Stimulated activated naive CD4-positive, alpha-beta T cell (primary cell): ENCODE data around the gene FAM118B.

Experiments used
- DNase-seq, 6 experiments: peaks; one replicate each; lab custom pipeline; 2025; lab: John Stamatoyannopoulos, UW

Gene FAM118B

DNA sequence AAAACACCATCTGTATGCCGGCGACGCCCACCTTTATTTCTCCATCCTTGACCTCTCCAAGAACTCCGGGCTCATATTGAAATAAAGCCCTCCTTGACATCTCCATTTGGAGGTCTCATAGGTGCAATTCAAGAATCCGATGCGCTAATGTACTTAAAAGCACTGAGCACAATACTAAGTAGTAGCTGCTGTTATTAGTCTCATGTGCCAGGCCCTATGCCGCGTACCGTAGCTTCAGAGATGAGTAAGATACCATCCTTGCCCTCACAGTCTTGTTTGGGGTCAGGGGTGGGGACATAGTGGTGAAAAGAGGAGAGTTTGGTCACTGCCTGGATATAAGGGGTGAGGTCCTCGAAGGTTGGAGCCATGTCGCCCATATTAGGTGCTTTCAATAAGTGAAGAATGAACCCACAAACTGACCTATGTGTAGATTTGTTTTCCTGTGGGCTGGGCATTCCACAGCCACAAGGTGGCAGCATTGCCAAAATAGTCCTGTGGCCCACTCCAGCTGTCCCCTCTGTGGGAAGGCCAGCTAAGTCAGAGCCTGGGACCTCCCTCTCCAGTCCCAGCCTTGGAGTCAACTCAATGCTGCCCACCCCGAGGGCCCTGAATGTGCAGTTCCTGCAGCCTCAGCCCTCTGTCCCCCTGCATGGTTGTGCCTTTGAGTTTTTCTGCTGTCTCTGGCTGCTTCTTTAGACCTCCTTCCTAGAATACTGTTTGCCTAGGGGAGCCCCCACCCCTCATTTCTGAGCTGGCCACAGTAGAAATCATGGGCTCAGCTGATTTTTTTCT is 98.8 kb downstream of the FAM118B start:
- peak; percentile 14 to 54 (median 23) for DNase-seq

GRCh38 chr11:126310992-126311310 is 99.4 kb downstream of the FAM118B start:
- DNase-seq, result no peak

DNA sequence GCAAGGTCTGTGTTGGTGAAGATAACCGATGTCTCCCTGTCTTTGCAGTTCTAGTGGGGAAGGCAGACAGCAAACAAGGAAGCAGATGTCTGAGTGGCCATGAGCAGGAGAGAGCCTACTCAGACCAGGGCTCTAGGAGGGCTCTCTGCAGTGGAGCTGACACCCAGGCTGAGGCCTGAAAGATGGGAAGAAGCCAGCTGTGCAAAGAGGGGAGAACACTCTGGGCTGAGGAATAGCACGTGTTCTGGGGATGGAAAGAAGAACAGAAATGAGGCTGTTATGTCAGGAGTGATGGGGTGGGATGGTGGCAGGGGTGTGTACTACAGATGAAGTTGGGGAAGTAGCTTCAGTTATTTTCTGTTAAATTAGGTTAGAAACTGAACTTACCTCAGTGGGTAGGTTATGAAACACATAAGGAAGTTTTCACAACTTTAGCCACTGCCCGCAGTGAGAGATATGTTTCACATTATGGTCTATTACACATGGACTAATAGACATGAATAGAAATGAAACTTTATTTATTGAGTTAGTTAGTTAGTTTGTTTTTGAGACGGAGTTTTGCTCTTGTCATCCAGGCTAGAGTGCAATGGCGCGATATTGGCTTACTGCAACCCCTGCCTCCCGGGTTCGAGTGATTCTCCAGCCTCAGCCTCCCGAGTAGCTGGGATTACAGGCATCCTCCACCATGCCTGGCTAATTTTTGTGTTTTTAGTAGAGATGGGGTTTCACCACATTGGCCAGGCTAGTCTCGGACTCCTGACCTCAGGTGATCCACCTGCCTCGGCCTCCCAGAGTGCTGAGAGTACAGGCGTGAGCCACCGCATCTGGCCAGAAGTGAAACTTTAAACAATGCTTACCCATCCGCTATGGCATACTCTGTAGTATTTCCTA is 100.1 kb downstream of the FAM118B start:
- DNase-seq, result no peak
